CD4-positive, alpha-beta T cell (primary cell): ENCODE measurements around the gene MXD1. TPM values are rescaled to one million over a fixed set of nuclear protein-coding genes. Genes with fewer than 3 reads are reported as not detected.

ENCODE experiments used
- ATAC-seq: fragments of 200-7000 bp; cut with Tn5 transposase; one replicate; pipeline ENCODE4 v1.10.0; 2022; ENCODE audit warnings: mild to moderate bottlenecking; ENCODE audit not compliant: poor library complexity
- CTCF ChIA-PET: fragments of 350-600 bp; sonication (Branson Sonifier 250); formaldehyde crosslinking; loops from one replicate; lab custom pipeline; 2021; ENCODE audit warnings: antibody characterized with exemption, inconsistent platforms; lab: Charles Lee
- POLR2A ChIA-PET: fragments of 350-600 bp; sonication (Branson Sonifier 250); formaldehyde crosslinking; loops from one replicate; lab custom pipeline; 2021; ENCODE audit warnings: antibody characterized with exemption, inconsistent platforms; lab: Charles Lee
- DNase-seq, 14 experiments: peaks; one replicate each; pipeline ENCODE4 v3.0.0-alpha.2; 2013 to 2020; ENCODE audit warnings: mixed read lengths in 2 of 14
- H3K27ac ChIP-seq, 2 donors: one replicate each; pipeline versions ENCODE4 v1.5.1 to v1.7.0; 2013; ENCODE audit warnings: low read length in 2 of 2, low read depth in 1 of 2, mild to moderate bottlenecking in 1 of 2
- H3K27me3 ChIP-seq, 2 experiments: 1 replicate in 1 of 2; 2 replicates in 1 of 2; pipeline versions ENCODE4 v1.6.1 to v1.7.0; 2013; ENCODE audit warnings: low read length in 2 of 2, control low read depth in 1 of 2, mild to moderate bottlenecking in 1 of 2, moderate library complexity in 1 of 2; ENCODE audit not compliant: insufficient read depth in 2 of 2, control insufficient read depth in 1 of 2
- H3K36me3 ChIP-seq: one replicate; pipeline ENCODE4 v1.6.1; 2013; ENCODE audit warnings: low read length, control low read depth; ENCODE audit not compliant: insufficient read depth
- H3K4me1 ChIP-seq: one replicate; pipeline ENCODE4 v1.6.1; 2013; ENCODE audit warnings: low read length, control low read depth; ENCODE audit not compliant: insufficient read depth
- H3K4me3 ChIP-seq: one replicate; pipeline ENCODE4 v1.5.1; 2013; ENCODE audit warnings: mild to moderate bottlenecking, low read length, moderate library complexity
- H3K9me3 ChIP-seq, 2 experiments: 1 replicate in 1 of 2; 2 replicates in 1 of 2; pipeline versions ENCODE4 v1.6.1 to v1.7.0; 2013; ENCODE audit warnings: low read length in 2 of 2, mild to moderate bottlenecking in 2 of 2, control low read depth in 1 of 2, moderate library complexity in 1 of 2; ENCODE audit not compliant: control insufficient read depth in 1 of 2, insufficient read depth in 1 of 2
- H3K27ac Mint-ChIP-seq: one replicate; pipeline ENCODE4 v1.8.0; 2020; ENCODE audit warnings: mixed read lengths
- H3K27me3 Mint-ChIP-seq: one replicate; pipeline ENCODE4 v1.8.0; 2021; ENCODE audit warnings: mixed read lengths
- H3K36me3 Mint-ChIP-seq: one replicate; pipeline ENCODE4 v1.8.0; 2021; ENCODE audit warnings: low read depth, mixed read lengths
- H3K4me1 Mint-ChIP-seq: one replicate; pipeline ENCODE4 v1.8.0; 2021; ENCODE audit warnings: low read depth, mixed read lengths
- H3K4me3 Mint-ChIP-seq: one replicate; pipeline ENCODE4 v1.8.0; 2020; ENCODE audit warnings: mild to moderate bottlenecking, mixed read lengths
- H3K9me3 Mint-ChIP-seq: one replicate; pipeline ENCODE4 v1.8.0; 2020; ENCODE audit warnings: mixed read lengths
- intact Hi-C, 2 experiments: fragments of 100-400 bp; cut with DNase I in 1 of 2; cut with micrococcal nuclease in 1 of 2; formaldehyde crosslinking; loops; one replicate each; pipeline versions ENCODE4 v1.15.1 to v1.9.0; 2023 to 2025; cut with DNase I, micrococcal nuclease
- total RNA-seq, 174 experiments: library from RNA in 2 of 174; stranded (reverse) in 2 of 174; gene quantifications; one replicate each; pipeline ENCODE4 v1.2.3 and lab custom pipeline; 2021 to 2026
- TF ChIP-seq, protein P1 (sequence below): fragments of 200-600 bp; IDR thresholded peaks from one replicate; pipeline ENCODE4 v1.8.0; 2022; ENCODE audit warnings: antibody characterized with exemption, mild to moderate bottlenecking

MXD1 gene
- total RNA-seq, 2 experiments from 2014 or later: 43.5 to 45.3 TPM

DNA sequence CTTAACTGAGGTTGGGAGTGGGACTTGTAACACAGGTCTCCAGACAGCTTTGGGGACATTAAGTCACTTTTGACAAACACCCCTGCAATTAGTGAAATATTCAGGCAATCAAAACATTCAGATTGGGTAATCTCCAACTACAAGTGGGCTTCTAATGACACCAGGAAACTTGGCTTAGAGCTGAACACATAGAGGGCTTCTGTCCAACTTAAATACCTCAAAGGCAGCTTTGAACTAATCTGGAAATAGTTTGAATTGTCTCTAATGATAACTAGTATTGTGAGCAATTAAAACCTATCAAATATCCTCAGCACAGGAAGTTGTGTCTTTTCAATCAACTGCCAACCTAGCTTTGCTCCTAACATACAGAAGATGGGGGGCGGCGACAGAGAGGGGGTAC, 51.6 kb downstream of the MXD1 start:
- no peak overlapping the region for H3K4me3 ChIP-seq
- no peaks in the 10 kb centered on the region for H3K27me3 ChIP-seq
- POLR2A ChIA-PET: no interaction called here
- Mint-ChIP-seq H3K27me3 (no peaks in the 10 kb centered on the region), H3K9me3 (no peaks in the 10 kb centered on the region), H3K36me3 (no peaks in the 10 kb centered on the region), H3K4me3 (no peak overlapping the region), H3K27ac (no peak overlapping the region), H3K4me1 (no peaks in the 10 kb centered on the region)
- H3K36me3 ChIP-seq: no peaks in the 10 kb centered on the region
- intact Hi-C loops: no loop called here
- DNase-seq (no peak), ATAC-seq (no peak)
- TF ChIP-seq, protein P1, sequence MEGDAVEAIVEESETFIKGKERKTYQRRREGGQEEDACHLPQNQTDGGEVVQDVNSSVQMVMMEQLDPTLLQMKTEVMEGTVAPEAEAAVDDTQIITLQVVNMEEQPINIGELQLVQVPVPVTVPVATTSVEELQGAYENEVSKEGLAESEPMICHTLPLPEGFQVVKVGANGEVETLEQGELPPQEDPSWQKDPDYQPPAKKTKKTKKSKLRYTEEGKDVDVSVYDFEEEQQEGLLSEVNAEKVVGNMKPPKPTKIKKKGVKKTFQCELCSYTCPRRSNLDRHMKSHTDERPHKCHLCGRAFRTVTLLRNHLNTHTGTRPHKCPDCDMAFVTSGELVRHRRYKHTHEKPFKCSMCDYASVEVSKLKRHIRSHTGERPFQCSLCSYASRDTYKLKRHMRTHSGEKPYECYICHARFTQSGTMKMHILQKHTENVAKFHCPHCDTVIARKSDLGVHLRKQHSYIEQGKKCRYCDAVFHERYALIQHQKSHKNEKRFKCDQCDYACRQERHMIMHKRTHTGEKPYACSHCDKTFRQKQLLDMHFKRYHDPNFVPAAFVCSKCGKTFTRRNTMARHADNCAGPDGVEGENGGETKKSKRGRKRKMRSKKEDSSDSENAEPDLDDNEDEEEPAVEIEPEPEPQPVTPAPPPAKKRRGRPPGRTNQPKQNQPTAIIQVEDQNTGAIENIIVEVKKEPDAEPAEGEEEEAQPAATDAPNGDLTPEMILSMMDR: no peak
- H3K27ac ChIP-seq: no peak overlapping the region
- CTCF ChIA-PET: no interaction called here
- H3K9me3 ChIP-seq: no peaks in the 10 kb centered on the region
- H3K4me1 ChIP-seq: peaks cover 5% of the 10 kb centered on the region

DNA sequence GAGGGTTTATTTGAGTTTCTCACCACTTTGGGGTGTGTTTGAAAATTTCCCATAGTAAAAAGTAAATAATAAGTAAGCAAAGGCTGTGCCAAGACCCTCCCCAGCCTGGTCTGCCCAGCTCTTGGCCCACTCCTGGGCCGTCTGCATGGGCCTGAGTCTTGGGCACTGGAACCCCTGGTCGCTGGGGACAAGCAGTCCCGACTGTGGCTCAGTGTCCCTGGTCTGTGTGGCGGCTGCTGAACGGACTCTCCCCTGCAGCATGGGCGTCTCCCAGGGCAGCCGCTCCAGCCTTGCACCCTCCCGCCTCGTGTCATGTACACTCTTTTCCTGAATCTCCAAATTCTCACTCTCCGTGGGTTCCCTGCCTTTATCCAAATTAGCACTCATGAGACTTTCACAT, 53.7 kb downstream of the MXD1 start:
- CTCF ChIA-PET: no interaction called here

DNA sequence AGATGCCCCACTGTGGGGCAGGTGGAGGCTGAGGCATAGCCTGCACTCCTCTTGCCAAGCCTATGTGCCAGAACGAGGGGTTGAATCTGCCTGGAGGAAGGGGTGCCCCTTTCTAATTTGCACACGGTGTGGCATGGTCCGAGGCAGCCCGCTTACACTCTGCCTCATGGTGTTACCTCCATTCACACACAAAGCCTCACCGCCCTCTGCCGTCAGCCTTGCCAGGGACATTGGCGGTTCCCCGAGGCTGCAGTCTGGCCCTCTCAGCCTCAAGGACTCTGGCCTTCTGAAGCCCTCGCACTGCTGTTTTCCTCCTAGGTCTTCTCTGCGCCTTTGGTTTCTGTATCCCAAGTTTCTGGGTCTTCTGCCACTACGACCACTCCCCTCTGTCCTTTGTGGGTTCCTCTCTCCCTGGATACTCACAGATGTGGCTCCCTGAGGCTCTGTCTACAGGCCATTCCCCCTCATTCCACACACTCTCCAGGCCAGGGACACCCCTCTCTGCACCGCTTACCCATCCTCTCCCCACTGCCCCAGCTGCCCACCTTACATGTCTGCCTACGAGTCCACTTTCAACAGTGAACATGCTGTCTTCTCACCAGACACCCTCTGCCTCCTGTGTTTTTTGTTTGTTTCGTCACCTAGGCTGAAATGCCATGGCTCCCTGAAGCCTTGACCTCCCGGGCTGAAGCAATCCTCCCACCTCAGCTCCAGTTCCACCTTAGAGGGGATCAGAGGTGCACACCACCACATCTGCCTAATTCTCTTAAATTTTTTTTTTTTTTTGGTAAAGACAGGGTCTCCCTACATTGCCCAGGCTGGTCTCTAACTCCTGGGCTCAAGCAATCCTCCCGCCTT, 54.4 kb downstream of the MXD1 start:
- no peak overlapping the region for H3K27ac ChIP-seq
- ATAC-seq: no peak
- TF ChIP-seq, protein P1: no peak
- Mint-ChIP-seq H3K4me1 (no peaks in the 10 kb centered on the region), H3K36me3 (no peaks in the 10 kb centered on the region), H3K4me3 (no peak overlapping the region), H3K27ac (no peak overlapping the region), H3K9me3 (no peaks in the 10 kb centered on the region), H3K27me3 (no peaks in the 10 kb centered on the region)
- peaks cover 5% of the 10 kb centered on the region for H3K4me1 ChIP-seq
- H3K36me3 ChIP-seq: no peaks in the 10 kb centered on the region
- ChIA-PET CTCF (no interaction called here), POLR2A (no interaction called here)
- intact Hi-C loops: no loop called here
- H3K9me3 ChIP-seq: no peaks in the 10 kb centered on the region
- no peaks in the 10 kb centered on the region for H3K27me3 ChIP-seq
- no peak for DNase-seq
- H3K4me3 ChIP-seq: no peak overlapping the region

More for the DNA sequence above, 53.7 kb downstream of the MXD1 start:
- no peak overlapping the region for H3K4me3 Mint-ChIP-seq
- no peaks in the 10 kb centered on the region for H3K4me1 Mint-ChIP-seq
- ATAC-seq (no peak), DNase-seq (no peak)
- no peaks in the 10 kb centered on the region for H3K9me3 Mint-ChIP-seq
- POLR2A ChIA-PET: interaction anchor here (0.6 kb wide), 1 partner anchor 142 kb away, joined by 3 read pairs; no protein-coding TSS in a partner anchor
- intact Hi-C loops: no loop called here
- no peaks in the 10 kb centered on the region for H3K36me3 ChIP-seq
- no peak overlapping the region for H3K27ac Mint-ChIP-seq
- H3K4me1 ChIP-seq: peaks cover 5% of the 10 kb centered on the region
- no peaks in the 10 kb centered on the region for H3K36me3 Mint-ChIP-seq
- TF ChIP-seq, protein P1: no peak
- H3K4me3 ChIP-seq: no peak overlapping the region
- no peaks in the 10 kb centered on the region for H3K27me3 ChIP-seq
- no peaks in the 10 kb centered on the region for H3K9me3 ChIP-seq
- H3K27me3 Mint-ChIP-seq: no peaks in the 10 kb centered on the region
- H3K27ac ChIP-seq: no peak overlapping the region
